H9 (cell line): ENCODE results near the gene CLIP1. TPM values are rescaled to one million over a fixed set of nuclear protein-coding genes. Genes with fewer than 3 reads are reported as not detected.
"Not testable (repeated sequence)": the region's sequence is repeated elsewhere in the genome, so short reads cannot be mapped to it uniquely, and the experiment has no call there.

Source experiments
- DNase-seq: peaks from one replicate; pipeline ENCODE4 v3.0.0-alpha.2; 2017
- H2AFZ ChIP-seq: one replicate; pipeline ENCODE4 v1.6.1; 2013; ENCODE audit warnings: mild to moderate bottlenecking, low read length, control low read depth, moderate library complexity
- H2AK5ac ChIP-seq: 2 replicates; pipeline ENCODE4 v1.6.1; 2013; ENCODE audit warnings: low read length, control low read depth, mixed read lengths; ENCODE audit not compliant: insufficient read length
- H2BK120ac ChIP-seq: one replicate; pipeline ENCODE4 v1.6.1; 2013; ENCODE audit warnings: low read depth, mild to moderate bottlenecking, low read length, control low read depth, inconsistent platforms; ENCODE audit not compliant: poor library complexity, severe bottlenecking
- H2BK12ac ChIP-seq: 2 replicates; pipeline ENCODE4 v1.6.1; 2013; ENCODE audit warnings: low read length, control low read depth, mixed read lengths, low read depth; ENCODE audit not compliant: insufficient read length
- H2BK15ac ChIP-seq: 2 replicates; pipeline ENCODE4 v1.6.1; 2013; ENCODE audit warnings: low read depth, low read length, control low read depth
- H2BK20ac ChIP-seq: one replicate; pipeline ENCODE4 v1.6.1; 2013; ENCODE audit warnings: low read depth, mild to moderate bottlenecking, low read length, control low read depth, inconsistent platforms; ENCODE audit not compliant: poor library complexity, severe bottlenecking
- H2BK5ac ChIP-seq: 2 replicates; pipeline ENCODE4 v1.6.1; 2013; ENCODE audit warnings: low read length, control low read depth, mixed read lengths; ENCODE audit not compliant: insufficient read length
- H3K14ac ChIP-seq: 2 replicates; pipeline ENCODE4 v1.6.1; 2013; ENCODE audit warnings: low read length, control low read depth; ENCODE audit not compliant: insufficient read depth
- H3K18ac ChIP-seq: 2 replicates; pipeline ENCODE4 v1.6.1; 2013; ENCODE audit warnings: low read depth, mild to moderate bottlenecking, mixed read lengths, low read length, control low read depth; ENCODE audit not compliant: insufficient read length
- H3K23ac ChIP-seq: 2 replicates; pipeline ENCODE4 v1.6.1; 2013; ENCODE audit warnings: low read length, control low read depth, mixed read lengths, low read depth; ENCODE audit not compliant: insufficient read length
- H3K23me2 ChIP-seq: 2 replicates; pipeline ENCODE4 v1.6.1; 2013; ENCODE audit warnings: low read depth, mild to moderate bottlenecking, mixed read lengths, low read length, control low read depth; ENCODE audit not compliant: insufficient read length, poor library complexity, severe bottlenecking
- H3K27ac ChIP-seq: 2 replicates; pipeline ENCODE4 v1.5.1; 2013; ENCODE audit warnings: low read length, control low read depth, mixed read lengths, low read depth; ENCODE audit not compliant: insufficient read length
- H3K27me3 ChIP-seq: 2 replicates; pipeline ENCODE4 v1.6.1; 2013; ENCODE audit warnings: low read length, control low read depth, inconsistent platforms; ENCODE audit not compliant: insufficient read depth
- H3K4ac ChIP-seq: 2 replicates; pipeline ENCODE4 v1.6.1; 2013; ENCODE audit warnings: low read depth, mild to moderate bottlenecking, control low read depth, inconsistent platforms, low read length, moderate library complexity
- H3K4me1 ChIP-seq: 2 replicates; pipeline ENCODE4 v1.6.1; 2013; ENCODE audit warnings: low read length, control low read depth, inconsistent platforms; ENCODE audit not compliant: insufficient read depth
- H3K4me2 ChIP-seq: 2 replicates; pipeline ENCODE4 v1.6.1; 2013; ENCODE audit warnings: low read length, control low read depth, mixed read lengths; ENCODE audit not compliant: insufficient read length, insufficient read depth
- H3K56ac ChIP-seq: 2 replicates; pipeline ENCODE4 v1.6.1; 2013; ENCODE audit warnings: low read depth, mild to moderate bottlenecking, mixed read lengths, low read length, control low read depth; ENCODE audit not compliant: insufficient read length
- H3K79me1 ChIP-seq: 2 replicates; pipeline ENCODE4 v1.6.1; 2013; ENCODE audit warnings: low read depth, mild to moderate bottlenecking, moderate library complexity, low read length, control low read depth, inconsistent platforms; ENCODE audit not compliant: insufficient read depth, poor library complexity, severe bottlenecking
- H3K79me2 ChIP-seq: 2 replicates; pipeline ENCODE4 v1.6.1; 2013; ENCODE audit warnings: low read length, control low read depth, inconsistent platforms; ENCODE audit not compliant: insufficient read depth
- H3K9ac ChIP-seq: 2 replicates; pipeline ENCODE4 v1.6.1; 2013; ENCODE audit warnings: low read length, control low read depth, mixed read lengths; ENCODE audit not compliant: insufficient read length; ENCODE audit errors: extremely low read depth
- H3K9me3 ChIP-seq: one replicate; pipeline ENCODE4 v1.6.1; 2013; ENCODE audit warnings: low read depth, low read length, inconsistent platforms; ENCODE audit not compliant: control insufficient read depth
- H3T11ph ChIP-seq: one replicate; pipeline ENCODE4 v1.6.1; 2013; ENCODE audit warnings: mild to moderate bottlenecking, low read length, control low read depth, inconsistent platforms
- H4K20me1 ChIP-seq: one replicate; pipeline ENCODE4 v1.6.1; 2013; ENCODE audit not compliant: control insufficient read depth, insufficient read length, insufficient read depth
- H4K5ac ChIP-seq: 2 replicates; pipeline ENCODE4 v1.6.1; 2013; ENCODE audit warnings: low read depth, mild to moderate bottlenecking, mixed read lengths, low read length, control low read depth; ENCODE audit not compliant: insufficient read length
- H4K8ac ChIP-seq: replicated peaks from 2 replicates; pipeline ENCODE4 v1.6.1; 2013; ENCODE audit warnings: low read length, control low read depth, mixed read lengths, low read depth; ENCODE audit not compliant: insufficient read length
- H4K91ac ChIP-seq: 2 replicates; pipeline ENCODE4 v1.6.1; 2013; ENCODE audit warnings: low read depth, mild to moderate bottlenecking, moderate library complexity, mixed read lengths, low read length, control low read depth; ENCODE audit not compliant: insufficient read length
- H3K27ac Mint-ChIP-seq, 3 experiments: 2 replicates in 2 of 3; 3 replicates in 1 of 3; pipeline ENCODE4 v1.8.0; 2020 to 2021; ENCODE audit warnings: mixed read lengths in 3 of 3, mild to moderate bottlenecking in 1 of 3, moderate library complexity in 1 of 3
- H3K27me3 Mint-ChIP-seq: 2 replicates; pipeline ENCODE4 v1.8.0; 2021; ENCODE audit warnings: low read depth, mild to moderate bottlenecking, moderate library complexity, mixed read lengths
- H3K36me3 Mint-ChIP-seq, 3 experiments: 2 replicates in 2 of 3; 3 replicates in 1 of 3; pipeline ENCODE4 v1.8.0; 2020 to 2021; ENCODE audit warnings: low read depth in 3 of 3, mixed read lengths in 3 of 3; ENCODE audit not compliant: insufficient read depth in 1 of 3
- H3K4me1 Mint-ChIP-seq, 2 experiments: 2 replicates each; pipeline ENCODE4 v1.8.0; 2020; ENCODE audit warnings: mixed read lengths in 2 of 2
- H3K4me3 Mint-ChIP-seq, 2 experiments: 2 replicates in 1 of 2; 3 replicates in 1 of 2; pipeline ENCODE4 v1.8.0; 2020 to 2021; ENCODE audit warnings: mild to moderate bottlenecking in 2 of 2, mixed read lengths in 2 of 2, moderate library complexity in 1 of 2
- H3K9me3 Mint-ChIP-seq, 2 experiments: 2 replicates in 1 of 2; 3 replicates in 1 of 2; pipeline ENCODE4 v1.8.0; 2020; ENCODE audit warnings: mild to moderate bottlenecking in 2 of 2, mixed read lengths in 2 of 2, moderate library complexity in 1 of 2
- WGBS: extraction: QIAGEN DNeasy Blood & Tissue Kit; methylation state at CpG from one replicate; pipeline ENCODE4 v1.1.7; 2013; ENCODE audit warnings: missing lambda C conversion rate, low lambda C conversion rate, mixed read lengths; ENCODE audit not compliant: insufficient read length; ENCODE audit errors: extremely low coverage; 5-methylcytosine and 5-hydroxymethylcytosine counted together
- total RNA-seq: library from RNA; stranded (reverse); gene quantifications from 2 replicates; pipeline ENCODE4 v1.2.1, GENCODE V29; 2021
- TF ChIP-seq, protein P1 (sequence below): fragments of 200-600 bp; sonication (generic); conservative IDR thresholded peaks from 3 replicates; pipeline ENCODE4 v1.8.0; 2021; ENCODE audit warnings: antibody characterized with exemption, mild to moderate bottlenecking

CLIP1 gene
- total RNA-seq, 1 experiment from 2014 or later, result 23.6 TPM

DNA sequence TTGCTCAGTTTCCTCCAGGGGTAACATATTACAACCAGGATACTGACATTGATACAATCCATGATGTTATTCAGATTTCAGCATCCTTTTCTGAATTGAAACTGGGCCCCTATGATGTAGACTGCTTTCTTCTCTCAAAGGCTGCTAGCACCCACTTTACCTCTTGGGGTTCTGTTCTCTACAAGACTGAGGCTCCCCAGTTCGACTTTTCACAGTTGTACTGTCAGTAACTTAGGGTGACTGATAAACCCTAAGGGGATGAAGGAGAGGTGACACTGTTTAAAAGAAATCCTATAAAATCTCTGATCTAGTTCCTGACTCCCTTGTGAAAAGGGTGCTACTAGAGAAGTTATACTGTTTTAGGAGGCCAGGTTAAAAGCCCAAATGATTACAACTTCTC is 157.0 kb downstream of the CLIP1 start:
- Mint-ChIP-seq H3K4me1 (peaks cover 3 to 6% of the 10 kb centered on the region in 2 experiments; a peak in 2 of 4 replicates), H3K36me3 (peaks cover 10 to 27% (median 25%) of the 10 kb centered on the region in 3 experiments; a peak in 6 of 7 replicates), H3K4me3 (peak overlapping the region; percentile 95 to 97), H3K27me3 (peaks cover 3% of the 10 kb centered on the region; the same call in 1 of the 2 replicates), H3K9me3 (peaks cover 2 to 4% of the 10 kb centered on the region in 2 experiments; a peak in 2 of 5 replicates), H3K27ac (peak overlapping the region in 2 of 3 experiments; percentile 98; a peak in 3 of 7 replicates)
- Histone ChIP-seq H2BK5ac (no peak overlapping the region), H3K9ac (peak overlapping the region; percentile 63), H3K79me2 (no peaks in the 10 kb centered on the region), H3K4me1 (no peaks in the 10 kb centered on the region), H2BK12ac (no peak overlapping the region), H4K20me1 (no peaks in the 10 kb centered on the region), H3K79me1 (no peaks in the 10 kb centered on the region), H4K8ac (no peak overlapping the region), H2AK5ac (no peak overlapping the region), H3K18ac (no peak overlapping the region), H3K23ac (no peak overlapping the region), H4K5ac (no peak overlapping the region), H3K27me3 (no peaks in the 10 kb centered on the region), H3K9me3 (no peaks in the 10 kb centered on the region), H2BK15ac (no peak overlapping the region), H3K27ac (no peak overlapping the region), H4K91ac (no peak overlapping the region), H3K14ac (no peak overlapping the region), H2AFZ (no peak overlapping the region), H3T11ph (no peak overlapping the region), H3K56ac (no peak overlapping the region), H3K23me2 (no peaks in the 10 kb centered on the region), H2BK20ac (no peak overlapping the region), H2BK120ac (no peak overlapping the region), H3K4ac (no peak overlapping the region), H3K4me2 (peak overlapping the region; percentile 93)
- DNase-seq, result no peak
- TF ChIP-seq, protein P1, sequence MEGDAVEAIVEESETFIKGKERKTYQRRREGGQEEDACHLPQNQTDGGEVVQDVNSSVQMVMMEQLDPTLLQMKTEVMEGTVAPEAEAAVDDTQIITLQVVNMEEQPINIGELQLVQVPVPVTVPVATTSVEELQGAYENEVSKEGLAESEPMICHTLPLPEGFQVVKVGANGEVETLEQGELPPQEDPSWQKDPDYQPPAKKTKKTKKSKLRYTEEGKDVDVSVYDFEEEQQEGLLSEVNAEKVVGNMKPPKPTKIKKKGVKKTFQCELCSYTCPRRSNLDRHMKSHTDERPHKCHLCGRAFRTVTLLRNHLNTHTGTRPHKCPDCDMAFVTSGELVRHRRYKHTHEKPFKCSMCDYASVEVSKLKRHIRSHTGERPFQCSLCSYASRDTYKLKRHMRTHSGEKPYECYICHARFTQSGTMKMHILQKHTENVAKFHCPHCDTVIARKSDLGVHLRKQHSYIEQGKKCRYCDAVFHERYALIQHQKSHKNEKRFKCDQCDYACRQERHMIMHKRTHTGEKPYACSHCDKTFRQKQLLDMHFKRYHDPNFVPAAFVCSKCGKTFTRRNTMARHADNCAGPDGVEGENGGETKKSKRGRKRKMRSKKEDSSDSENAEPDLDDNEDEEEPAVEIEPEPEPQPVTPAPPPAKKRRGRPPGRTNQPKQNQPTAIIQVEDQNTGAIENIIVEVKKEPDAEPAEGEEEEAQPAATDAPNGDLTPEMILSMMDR, result no peak
- no CpG with 5 or more reads among the region's 1 CpG for WGBS

DNA sequence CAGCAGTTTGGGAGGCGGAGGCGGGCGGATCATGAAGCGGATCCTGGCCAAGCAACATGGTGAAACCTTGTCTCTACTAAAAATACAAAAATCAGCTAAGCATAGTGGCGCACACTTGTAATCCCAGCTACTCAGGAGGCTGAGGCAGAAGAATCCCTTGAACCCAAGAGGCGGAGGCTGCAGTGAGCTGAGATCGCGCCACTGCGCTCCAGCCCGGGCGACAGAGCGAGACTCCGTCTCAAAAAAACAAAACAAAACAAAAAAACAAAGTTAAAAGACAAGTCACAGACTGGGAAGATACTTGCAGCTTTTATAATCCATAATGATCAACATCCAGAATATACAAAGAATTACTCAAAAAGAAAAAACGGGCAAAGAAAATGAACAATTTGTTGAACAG is 161.7 kb downstream of the CLIP1 start:
- H3K4ac ChIP-seq, H4K91ac ChIP-seq, H3K9me3 ChIP-seq, H2BK12ac ChIP-seq, H2BK5ac ChIP-seq, H3K4me2 ChIP-seq, H4K20me1 ChIP-seq, H2BK120ac ChIP-seq, DNase-seq, H2BK15ac ChIP-seq, H3K27me3 ChIP-seq, H2BK20ac ChIP-seq, H4K8ac ChIP-seq, H3K23me2 ChIP-seq, H3K18ac ChIP-seq, H3K27ac Mint-ChIP-seq, H3K56ac ChIP-seq, H3K4me3 Mint-ChIP-seq, H3K23ac ChIP-seq, H3K79me2 ChIP-seq, H3K9me3 Mint-ChIP-seq, H3T11ph ChIP-seq, H3K14ac ChIP-seq, H4K5ac ChIP-seq, H2AK5ac ChIP-seq, H3K9ac ChIP-seq, H3K4me1 ChIP-seq, H2AFZ ChIP-seq, H3K27me3 Mint-ChIP-seq, H3K27ac ChIP-seq, H3K4me1 Mint-ChIP-seq, H3K79me1 ChIP-seq: not testable (repeated sequence)
- WGBS, result no CpG with 5 or more reads among the region's 14 CpGs
- H3K36me3 Mint-ChIP-seq, result peaks cover 15 to 59% (median 52%) of the 10 kb centered on the region in 3 experiments; a peak in 6 of 7 replicates
